ENCODE results near the gene PSMD3. TPM values are rescaled to one million over a fixed set of nuclear protein-coding genes. Genes with fewer than 3 reads are reported as not detected.

PSMD3 gene
- total and polyA plus RNA-seq, 4 donors = 30.7 to 80.7 (median 66.3) TPM

GRCh38 chr17:40020146-40020545, 39.5 kb downstream of the PSMD3 start:
- no peak overlapping the region for H3K27ac ChIP-seq (ENCODE audit: low read depth in 1 of 2, low read length in 2 of 2)
- no peaks in the 10 kb centered on the region for H3K27me3 ChIP-seq (ENCODE audit: control insufficient read depth in 4 of 4, insufficient read depth in 4 of 4, low read length in 3 of 4)
- H3K9me3 ChIP-seq (ENCODE audit: control insufficient read depth in 4 of 4, low read length in 3 of 4) = no peaks in the 10 kb centered on the region
- TF ChIP-seq YY1 (IDR thresholded peaks at IDR 0.05) (no peak), ZBTB33 (IDR thresholded peaks at IDR 0.05) (no peak), ATF3 (IDR thresholded peaks at IDR 0.05) (no peak), CTCF (IDR thresholded peaks at IDR 0.05; ENCODE audit: low read depth, low read length, missing input control) (no peak), NR2F2 (IDR thresholded peaks at IDR 0.05) (no peak), HNF4G (IDR thresholded peaks at IDR 0.05) (no peak), TAF1 (conservative IDR thresholded peaks at IDR 0.05) (no peak), REST (IDR thresholded peaks at IDR 0.05) (no peak), SP1 (IDR thresholded peaks at IDR 0.05) (no peak), RXRA (IDR thresholded peaks at IDR 0.05) (no peak), MAX (IDR thresholded peaks at IDR 0.05) (no peak), RAD21 (IDR thresholded peaks at IDR 0.05) (no peak), FOXA2 (IDR thresholded peaks at IDR 0.05) (no peak), JUND (IDR thresholded peaks at IDR 0.05) (no peak), FOXA1 (IDR thresholded peaks at IDR 0.05) (no peak), GABPA (IDR thresholded peaks at IDR 0.05 in 1 of 2, conservative IDR thresholded peaks at IDR 0.05 in 1 of 2) (no peak), HNF4A (conservative IDR thresholded peaks at IDR 0.05) (no peak), EGR1 (IDR thresholded peaks at IDR 0.05; ENCODE audit: low read depth in 2 of 2) (no peak)
- H3K36me3 ChIP-seq (ENCODE audit: control insufficient read depth in 4 of 4, insufficient read depth in 3 of 4, low read depth in 1 of 4, low read length in 3 of 4) = peaks cover 0 to 27% (median 11%) of the 10 kb centered on the region in 4 donors
- no peak for DNase-seq (ENCODE audit: low spot score)
- 97% methylated on average over 13 of the region's 13 CpGs for WGBS
- no peak overlapping the region for H3K9ac ChIP-seq (ENCODE audit: low read depth in 1 of 2, low read length in 2 of 2)
- peaks cover 0 to 13% (median under 1%) of the 10 kb centered on the region in 4 donors for H3K4me1 ChIP-seq (ENCODE audit: control insufficient read depth in 4 of 4, insufficient read depth in 4 of 4, low read length in 3 of 4)
- H3K4me3 ChIP-seq (ENCODE audit: low read depth in 1 of 3, low read length in 3 of 3) = no peak overlapping the region
